Coronary artery (tissue), 2 donors: Measurements from ENCODE around the gene TTLL7.

Experiments
- DNase-seq: peaks from one replicate; pipeline ENCODE4 v3.0.0-alpha.2; 2017; ENCODE audit warnings: low spot score
- H3K27ac ChIP-seq, 2 donors: fragments of 200-600 bp; sonication (generic); one replicate each; pipeline ENCODE4 v1.5.1; 2016 to 2019
- H3K4me3 ChIP-seq: fragments of 200-600 bp; sonication (generic); 2 replicates; pipeline ENCODE4 v1.5.1; 2016; ENCODE audit warnings: mild to moderate bottlenecking, moderate library complexity
- CTCF ChIP-seq: fragments of 200-600 bp; sonication (generic); IDR thresholded peaks from one replicate; pipeline ENCODE4 v1.5.1; 2019; ENCODE audit warnings: antibody characterized with exemption

Gene TTLL7

GRCh38 chr1:83889707-83890106 lies 109.2 kb downstream of the TTLL7 start:
- TF ChIP-seq CTCF = no peak
- Histone ChIP-seq H3K27ac (no peak overlapping the region), H3K4me3 (no peak overlapping the region)
- DNase-seq = no peak

- no peak overlapping the region for H3K4me3 ChIP-seq
- no peak for DNase-seq
- no peak overlapping the region for H3K27ac ChIP-seq
- TF ChIP-seq CTCF = no peak
Measured at GRCh38 chr1:83887483-83887882, 111.4 kb downstream of the TTLL7 start.

- TF ChIP-seq CTCF = no peak
- Histone ChIP-seq H3K4me3 (no peak overlapping the region), H3K27ac (no peak overlapping the region)
- no peak for DNase-seq
Measured at GRCh38 chr1:83883979-83884378, 115.0 kb downstream of the TTLL7 start.

GRCh38 chr1:83882906-83883305 lies 116.0 kb downstream of the TTLL7 start:
- no peak overlapping the region for H3K4me3 ChIP-seq
- H3K27ac ChIP-seq = no peak overlapping the region
- no peak for TF ChIP-seq CTCF
- DNase-seq = no peak

GRCh38 chr1:83872515-83872914 lies 126.4 kb downstream of the TTLL7 start:
- DNase-seq = no peak
- H3K27ac ChIP-seq = no peak overlapping the region
- TF ChIP-seq CTCF = no peak
- no peak overlapping the region for H3K4me3 ChIP-seq

- Histone ChIP-seq H3K4me3 (no peak overlapping the region), H3K27ac (no peak overlapping the region)
- TF ChIP-seq CTCF = no peak
- DNase-seq = no peak
Measured at GRCh38 chr1:83864991-83865390, 133.9 kb downstream of the TTLL7 start.

GRCh38 chr1:83860490-83861221 lies 138.3 kb downstream of the TTLL7 start:
- Histone ChIP-seq H3K4me3 (peak overlapping the region; percentile 81), H3K27ac (peak overlapping the region; percentile 59 to 77)
- peak; percentile 77 for TF ChIP-seq CTCF
- peak; percentile 83 for DNase-seq
